Globus pallidus (tissue), 1 donor: ENCODE results near the gene ABCF1.
"Not testable (repeated sequence)": the region's sequence is repeated elsewhere in the genome, so short reads cannot be mapped to it uniquely, and the experiment has no call there.

Experiments used
- DNase-seq: peaks from one replicate; pipeline ENCODE4 v3.0.0-alpha.2; 2015; ENCODE audit warnings: low spot score

Gene ABCF1

GRCh38 chr6:30571075-30571761 is at the start of gene ABCF1:
Gene ABCF1, plus strand, starts transcription at chr6:30571442. Its CDS starts 46 bp downstream, at chr6:30571488.
- DNase-seq, result peak; percentile 96

GRCh38 chr6:30521952-30522351 is 49.3 kb upstream of the ABCF1 start:
- not testable (repeated sequence) for DNase-seq

- not testable (repeated sequence) for DNase-seq
These were observed 44.8 kb upstream of the ABCF1 start for GRCh38 chr6:30526444-30526843.

GRCh38 chr6:30529349-30529875 is 41.8 kb upstream of the ABCF1 start:
- DNase-seq, result not testable (repeated sequence)

GRCh38 chr6:30530014-30530413 is 41.2 kb upstream of the ABCF1 start:
- no peak for DNase-seq

- DNase-seq, result no peak
These were observed 37.6 kb upstream of the ABCF1 start for GRCh38 chr6:30533460-30534294.

- DNase-seq, result no peak
These were observed 33.3 kb upstream of the ABCF1 start for GRCh38 chr6:30537931-30538330.

GRCh38 chr6:30541515-30542403 is 29.5 kb upstream of the ABCF1 start:
- peak; percentile 79 for DNase-seq

GRCh38 chr6:30542404-30542725 is 28.9 kb upstream of the ABCF1 start:
- DNase-seq, result no peak

GRCh38 chr6:30542915-30543314 is 28.3 kb upstream of the ABCF1 start:
- no peak for DNase-seq

GRCh38 chr6:30543821-30544220 is 27.4 kb upstream of the ABCF1 start:
- no peak for DNase-seq

- DNase-seq, result peak; percentile 33
These were observed 26.5 kb upstream of the ABCF1 start for GRCh38 chr6:30544666-30545272.

GRCh38 chr6:30547454-30547853 is 23.8 kb upstream of the ABCF1 start:
- no peak for DNase-seq

- DNase-seq, result no peak
These were observed 22.9 kb upstream of the ABCF1 start for GRCh38 chr6:30548375-30548774.

- no peak for DNase-seq
These were observed 16.8 kb upstream of the ABCF1 start for GRCh38 chr6:30554404-30554803.

GRCh38 chr6:30554962-30555815 is 16.1 kb upstream of the ABCF1 start:
- DNase-seq, result peak; percentile 11

GRCh38 chr6:30555816-30556065 is 15.5 kb upstream of the ABCF1 start:
- DNase-seq, result no peak

- DNase-seq, result peak; percentile 83
These were observed 15.0 kb upstream of the ABCF1 start, which contains the start of gene GNL1 for GRCh38 chr6:30556066-30556905. Gene GNL1, minus strand, starts transcription at chr6:30556489. Its CDS starts 286 bp downstream, at chr6:30556203.

- DNase-seq, result peak; percentile 95
These were observed 14.1 kb upstream of the ABCF1 start, which contains the start of gene PRR3 for GRCh38 chr6:30556906-30557682. Gene PRR3, plus strand, starts transcription at chr6:30557295. Its CDS starts 50 bp downstream, at chr6:30557345.
